HEK293 (cell line): ENCODE data around the gene TSPAN7.

Source experiments
- SCRT2 ChIP-seq: fragments of 450-650 bp; formaldehyde crosslinking; IDR thresholded peaks from 2 replicates; pipeline ENCODE4 v1.5.1; 2016; ENCODE audit warnings: missing biosample characterization, missing genetic modification characterization
- YY1 ChIP-seq: fragments of 450-650 bp; formaldehyde crosslinking; IDR thresholded peaks from 2 replicates; pipeline ENCODE4 v1.5.1; 2018; ENCODE audit warnings: missing biosample characterization, missing genetic modification characterization
- YY2 ChIP-seq: fragments of 450-650 bp; formaldehyde crosslinking; IDR thresholded peaks from 2 replicates; pipeline ENCODE4 v1.5.1; 2016; ENCODE audit warnings: missing biosample characterization, missing genetic modification characterization
- ZBTB1 ChIP-seq: fragments of 450-650 bp; formaldehyde crosslinking; IDR thresholded peaks from 2 replicates; pipeline ENCODE4 v1.5.1; 2016; ENCODE audit warnings: missing biosample characterization, missing genetic modification characterization
- ZFP37 ChIP-seq: fragments of 450-650 bp; formaldehyde crosslinking; IDR thresholded peaks from 2 replicates; pipeline ENCODE4 v1.5.1; 2016; ENCODE audit warnings: missing biosample characterization, missing genetic modification characterization
- ZFP69B ChIP-seq: fragments of 450-650 bp; formaldehyde crosslinking; IDR thresholded peaks from 2 replicates; pipeline ENCODE4 v1.5.1; 2016; ENCODE audit warnings: missing biosample characterization, missing genetic modification characterization
- ZIC2 ChIP-seq: fragments of 450-650 bp; formaldehyde crosslinking; IDR thresholded peaks from 2 replicates; pipeline ENCODE4 v1.5.1; 2016; ENCODE audit warnings: missing biosample characterization, missing genetic modification characterization
- ZNF10 ChIP-seq: fragments of 450-650 bp; formaldehyde crosslinking; IDR thresholded peaks from 2 replicates; pipeline ENCODE4 v1.5.1; 2017; ENCODE audit warnings: missing biosample characterization, missing genetic modification characterization
- ZNF26 ChIP-seq: fragments of 450-650 bp; formaldehyde crosslinking; IDR thresholded peaks from 2 replicates; pipeline ENCODE4 v1.5.1; 2016; ENCODE audit warnings: missing biosample characterization, missing genetic modification characterization
- ZNF274 ChIP-seq, 2 experiments: fragments of 200-500 bp in 1 of 2; fragments of 450-650 bp in 1 of 2; sonication (Bioruptor generic) in 1 of 2; formaldehyde crosslinking in 1 of 2; IDR thresholded peaks; 2 replicates each; pipeline versions ENCODE4 v1.5.1 to v1.6.1; 2014 to 2016; ENCODE audit warnings: borderline replicate concordance in 1 of 2, inconsistent platforms in 1 of 2, low read length in 1 of 2, missing biosample characterization in 1 of 2, missing genetic modification characterization in 1 of 2
- ZNF394 ChIP-seq: fragments of 450-650 bp; formaldehyde crosslinking; IDR thresholded peaks from 2 replicates; pipeline ENCODE4 v1.5.1; 2016; ENCODE audit warnings: missing biosample characterization, missing genetic modification characterization, mild to moderate bottlenecking, moderate library complexity, borderline replicate concordance
- ZNF518A ChIP-seq: fragments of 450-650 bp; formaldehyde crosslinking; conservative IDR thresholded peaks from 2 replicates; pipeline ENCODE4 v1.5.1; 2016; ENCODE audit warnings: low read depth, missing biosample characterization, missing genetic modification characterization
- ZNF585B ChIP-seq: fragments of 450-650 bp; formaldehyde crosslinking; IDR thresholded peaks from 2 replicates; pipeline ENCODE4 v1.5.1; 2016; ENCODE audit warnings: missing biosample characterization, missing genetic modification characterization
- ZNF596 ChIP-seq: fragments of 450-650 bp; IDR thresholded peaks from 2 replicates; pipeline ENCODE4 v1.5.0; 2018; ENCODE audit warnings: missing biosample characterization, mild to moderate bottlenecking, missing genetic modification characterization, moderate library complexity
- ZNF626 ChIP-seq: fragments of 450-650 bp; sonication (Bioruptor Pico); formaldehyde crosslinking; IDR thresholded peaks from 2 replicates; pipeline ENCODE4 v1.5.1; 2018; ENCODE audit warnings: missing biosample characterization, missing genetic modification characterization, inconsistent platforms
- ZNF658 ChIP-seq: fragments of 450-650 bp; formaldehyde crosslinking; IDR thresholded peaks from 2 replicates; pipeline ENCODE4; 2016; ENCODE audit warnings: missing biosample characterization, missing genetic modification characterization
- ZNF701 ChIP-seq: fragments of 450-650 bp; formaldehyde crosslinking; IDR thresholded peaks from 2 replicates; pipeline ENCODE4 v1.5.1; 2016; ENCODE audit warnings: missing biosample characterization, missing genetic modification characterization
- ZNF768 ChIP-seq: fragments of 450-650 bp; formaldehyde crosslinking; IDR thresholded peaks from 2 replicates; pipeline ENCODE4 v1.5.1; 2018; ENCODE audit warnings: missing biosample characterization, mild to moderate bottlenecking, missing genetic modification characterization
- TF ChIP-seq, protein P1 (sequence below): fragments of 450-650 bp; formaldehyde crosslinking; IDR thresholded peaks from 2 replicates; pipeline ENCODE4 v1.5.1; 2016; ENCODE audit warnings: missing biosample characterization, missing genetic modification characterization
- TF ChIP-seq, protein P2 (sequence below): fragments of 450-650 bp; formaldehyde crosslinking; IDR thresholded peaks from 2 replicates; pipeline ENCODE4 v1.5.1; 2016; ENCODE audit warnings: missing biosample characterization, missing genetic modification characterization
- TF ChIP-seq, protein P3 (sequence below): IDR thresholded peaks from 2 replicates; pipeline ENCODE4 v1.6.1; 2011; ENCODE audit warnings: mild to moderate bottlenecking, low read depth, low read length, borderline replicate concordance
- TF ChIP-seq, protein P4 (sequence below): fragments of 450-650 bp; formaldehyde crosslinking; IDR thresholded peaks from 2 replicates; pipeline ENCODE4 v1.5.1; 2017; ENCODE audit warnings: missing biosample characterization, missing genetic modification characterization

TSPAN7 gene

GRCh38 chrX:38513112-38513742 is 48.1 kb upstream of the TSPAN7 start (continued):
- TF ChIP-seq ZNF26 = no peak
- TF ChIP-seq, protein P1, sequence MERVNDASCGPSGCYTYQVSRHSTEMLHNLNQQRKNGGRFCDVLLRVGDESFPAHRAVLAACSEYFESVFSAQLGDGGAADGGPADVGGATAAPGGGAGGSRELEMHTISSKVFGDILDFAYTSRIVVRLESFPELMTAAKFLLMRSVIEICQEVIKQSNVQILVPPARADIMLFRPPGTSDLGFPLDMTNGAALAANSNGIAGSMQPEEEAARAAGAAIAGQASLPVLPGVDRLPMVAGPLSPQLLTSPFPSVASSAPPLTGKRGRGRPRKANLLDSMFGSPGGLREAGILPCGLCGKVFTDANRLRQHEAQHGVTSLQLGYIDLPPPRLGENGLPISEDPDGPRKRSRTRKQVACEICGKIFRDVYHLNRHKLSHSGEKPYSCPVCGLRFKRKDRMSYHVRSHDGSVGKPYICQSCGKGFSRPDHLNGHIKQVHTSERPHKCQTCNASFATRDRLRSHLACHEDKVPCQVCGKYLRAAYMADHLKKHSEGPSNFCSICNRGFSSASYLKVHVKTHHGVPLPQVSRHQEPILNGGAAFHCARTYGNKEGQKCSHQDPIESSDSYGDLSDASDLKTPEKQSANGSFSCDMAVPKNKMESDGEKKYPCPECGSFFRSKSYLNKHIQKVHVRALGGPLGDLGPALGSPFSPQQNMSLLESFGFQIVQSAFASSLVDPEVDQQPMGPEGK (tag by site-specific recombination) = no peak
- TF ChIP-seq SCRT2 (tag by site-specific recombination) = peak; percentile 92
- no peak for TF ChIP-seq ZNF596 (tag by site-specific recombination)
- TF ChIP-seq ZBTB1 (tag by site-specific recombination) = no peak
- no peak for TF ChIP-seq YY1 (tag by site-specific recombination)
- TF ChIP-seq ZNF394 (tag by site-specific recombination) = no peak
- TF ChIP-seq, protein P2, sequence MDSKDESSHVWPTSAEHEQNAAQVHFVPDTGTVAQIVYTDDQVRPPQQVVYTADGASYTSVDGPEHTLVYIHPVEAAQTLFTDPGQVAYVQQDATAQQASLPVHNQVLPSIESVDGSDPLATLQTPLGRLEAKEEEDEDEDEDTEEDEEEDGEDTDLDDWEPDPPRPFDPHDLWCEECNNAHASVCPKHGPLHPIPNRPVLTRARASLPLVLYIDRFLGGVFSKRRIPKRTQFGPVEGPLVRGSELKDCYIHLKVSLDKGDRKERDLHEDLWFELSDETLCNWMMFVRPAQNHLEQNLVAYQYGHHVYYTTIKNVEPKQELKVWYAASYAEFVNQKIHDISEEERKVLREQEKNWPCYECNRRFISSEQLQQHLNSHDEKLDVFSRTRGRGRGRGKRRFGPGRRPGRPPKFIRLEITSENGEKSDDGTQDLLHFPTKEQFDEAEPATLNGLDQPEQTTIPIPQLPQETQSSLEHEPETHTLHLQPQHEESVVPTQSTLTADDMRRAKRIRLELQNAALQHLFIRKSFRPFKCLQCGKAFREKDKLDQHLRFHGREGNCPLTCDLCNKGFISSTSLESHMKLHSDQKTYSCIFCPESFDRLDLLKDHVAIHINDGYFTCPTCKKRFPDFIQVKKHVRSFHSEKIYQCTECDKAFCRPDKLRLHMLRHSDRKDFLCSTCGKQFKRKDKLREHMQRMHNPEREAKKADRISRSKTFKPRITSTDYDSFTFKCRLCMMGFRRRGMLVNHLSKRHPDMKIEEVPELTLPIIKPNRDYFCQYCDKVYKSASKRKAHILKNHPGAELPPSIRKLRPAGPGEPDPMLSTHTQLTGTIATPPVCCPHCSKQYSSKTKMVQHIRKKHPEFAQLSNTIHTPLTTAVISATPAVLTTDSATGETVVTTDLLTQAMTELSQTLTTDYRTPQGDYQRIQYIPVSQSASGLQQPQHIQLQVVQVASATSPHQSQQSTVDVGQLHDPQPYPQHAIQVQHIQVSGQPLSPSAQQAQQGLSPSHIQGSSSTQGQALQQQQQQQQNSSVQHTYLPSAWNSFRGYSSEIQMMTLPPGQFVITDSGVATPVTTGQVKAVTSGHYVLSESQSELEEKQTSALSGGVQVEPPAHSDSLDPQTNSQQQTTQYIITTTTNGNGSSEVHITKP = no peak
- TF ChIP-seq, protein P3, sequence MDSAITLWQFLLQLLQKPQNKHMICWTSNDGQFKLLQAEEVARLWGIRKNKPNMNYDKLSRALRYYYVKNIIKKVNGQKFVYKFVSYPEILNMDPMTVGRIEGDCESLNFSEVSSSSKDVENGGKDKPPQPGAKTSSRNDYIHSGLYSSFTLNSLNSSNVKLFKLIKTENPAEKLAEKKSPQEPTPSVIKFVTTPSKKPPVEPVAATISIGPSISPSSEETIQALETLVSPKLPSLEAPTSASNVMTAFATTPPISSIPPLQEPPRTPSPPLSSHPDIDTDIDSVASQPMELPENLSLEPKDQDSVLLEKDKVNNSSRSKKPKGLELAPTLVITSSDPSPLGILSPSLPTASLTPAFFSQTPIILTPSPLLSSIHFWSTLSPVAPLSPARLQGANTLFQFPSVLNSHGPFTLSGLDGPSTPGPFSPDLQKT = no peak
- no peak for TF ChIP-seq ZFP69B (tag by site-specific recombination)
- TF ChIP-seq, protein P4, sequence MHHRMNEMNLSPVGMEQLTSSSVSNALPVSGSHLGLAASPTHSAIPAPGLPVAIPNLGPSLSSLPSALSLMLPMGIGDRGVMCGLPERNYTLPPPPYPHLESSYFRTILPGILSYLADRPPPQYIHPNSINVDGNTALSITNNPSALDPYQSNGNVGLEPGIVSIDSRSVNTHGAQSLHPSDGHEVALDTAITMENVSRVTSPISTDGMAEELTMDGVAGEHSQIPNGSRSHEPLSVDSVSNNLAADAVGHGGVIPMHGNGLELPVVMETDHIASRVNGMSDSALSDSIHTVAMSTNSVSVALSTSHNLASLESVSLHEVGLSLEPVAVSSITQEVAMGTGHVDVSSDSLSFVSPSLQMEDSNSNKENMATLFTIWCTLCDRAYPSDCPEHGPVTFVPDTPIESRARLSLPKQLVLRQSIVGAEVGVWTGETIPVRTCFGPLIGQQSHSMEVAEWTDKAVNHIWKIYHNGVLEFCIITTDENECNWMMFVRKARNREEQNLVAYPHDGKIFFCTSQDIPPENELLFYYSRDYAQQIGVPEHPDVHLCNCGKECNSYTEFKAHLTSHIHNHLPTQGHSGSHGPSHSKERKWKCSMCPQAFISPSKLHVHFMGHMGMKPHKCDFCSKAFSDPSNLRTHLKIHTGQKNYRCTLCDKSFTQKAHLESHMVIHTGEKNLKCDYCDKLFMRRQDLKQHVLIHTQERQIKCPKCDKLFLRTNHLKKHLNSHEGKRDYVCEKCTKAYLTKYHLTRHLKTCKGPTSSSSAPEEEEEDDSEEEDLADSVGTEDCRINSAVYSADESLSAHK = no peak
- no peak for TF ChIP-seq ZNF274 (IDR thresholded peaks at IDR 0.05; ENCODE audit: low read length)
- TF ChIP-seq ZNF274 (tag by site-specific recombination; IDR thresholded peaks at IDR 0.05; ENCODE audit: borderline replicate concordance) = no peak
- TF ChIP-seq ZNF658 = no peak
- no peak for TF ChIP-seq ZNF701 (tag by site-specific recombination)
- TF ChIP-seq ZNF518A (tag by site-specific recombination) = no peak
- TF ChIP-seq ZNF585B (tag by site-specific recombination) = no peak
- TF ChIP-seq ZNF768 (tag by site-specific recombination) = no peak
- no peak for TF ChIP-seq ZNF626
- no peak for TF ChIP-seq YY2 (tag by site-specific recombination)
- 0 out of 2 replicates have a peak, but pooled peaks have one; percentile 18 for TF ChIP-seq ZFP37 (tag by site-specific recombination)
- peak; percentile 77 for TF ChIP-seq ZIC2 (tag by site-specific recombination)
- peak; percentile 45; the same call in 1 of the 2 replicates for TF ChIP-seq ZNF10 (tag by site-specific recombination)
